OCI-LY7 (cell line): ENCODE results near the gene MAPRE2.

Experiments
- EZH2phosphoT487 ChIP-seq: fragments of 200-600 bp; sonication (generic); IDR thresholded peaks from 2 replicates; pipeline ENCODE4 v1.6.1; 2018; ENCODE audit warnings: low read depth, borderline replicate concordance, mild to moderate bottlenecking, mixed run types, antibody characterized with exemption, low read length, moderate library complexity, mixed read lengths
- TF ChIP-seq, protein P1 (sequence below): fragments of 200-600 bp; sonication (generic); conservative IDR thresholded peaks from 2 replicates; pipeline ENCODE4 v1.5.1; 2014; ENCODE audit warnings: mild to moderate bottlenecking, antibody characterized with exemption, low read length, moderate library complexity, mixed read lengths

DNA sequence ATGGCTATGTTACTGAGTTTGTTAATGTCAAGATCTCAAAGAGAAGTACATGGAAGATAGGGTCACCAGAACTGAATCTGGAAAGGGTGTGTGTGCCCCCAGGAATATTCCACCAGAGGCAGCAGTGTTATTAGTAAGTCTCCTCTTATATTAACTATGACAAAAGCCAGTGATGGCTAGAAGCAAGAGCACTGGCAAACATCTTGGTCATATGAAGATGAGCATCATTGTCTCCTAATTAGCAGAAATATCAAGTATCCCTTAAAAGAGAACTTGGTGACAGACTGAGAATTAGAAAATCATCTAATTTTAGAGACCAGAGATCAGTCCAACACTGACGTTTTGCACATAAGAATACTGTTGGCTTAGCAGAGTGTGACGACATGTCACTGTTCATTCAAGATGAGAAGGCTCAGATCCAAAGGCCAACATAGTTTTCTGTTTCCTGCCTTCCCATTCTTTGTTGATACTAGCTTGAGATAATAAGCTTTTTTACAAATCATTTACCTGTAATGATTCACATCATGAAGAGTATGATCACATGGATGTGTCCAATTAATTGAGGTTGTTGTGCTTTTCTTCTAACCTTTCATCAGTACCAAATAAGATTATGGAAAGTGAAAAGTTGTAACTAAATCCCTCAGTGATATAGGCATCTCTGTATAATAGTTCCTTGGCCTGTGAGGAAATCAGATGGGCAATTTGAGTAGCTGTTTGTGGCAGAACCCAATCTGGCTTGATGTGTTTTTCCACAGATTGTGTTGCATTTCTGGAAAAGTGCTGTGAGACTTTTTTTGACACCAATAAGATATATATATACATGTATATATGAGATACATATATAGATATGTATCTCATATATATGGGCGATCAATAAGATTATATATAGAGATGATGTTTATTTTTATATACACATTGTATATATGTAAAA, 44.5 kb downstream of the MAPRE2 start:
- TF ChIP-seq, protein P1, sequence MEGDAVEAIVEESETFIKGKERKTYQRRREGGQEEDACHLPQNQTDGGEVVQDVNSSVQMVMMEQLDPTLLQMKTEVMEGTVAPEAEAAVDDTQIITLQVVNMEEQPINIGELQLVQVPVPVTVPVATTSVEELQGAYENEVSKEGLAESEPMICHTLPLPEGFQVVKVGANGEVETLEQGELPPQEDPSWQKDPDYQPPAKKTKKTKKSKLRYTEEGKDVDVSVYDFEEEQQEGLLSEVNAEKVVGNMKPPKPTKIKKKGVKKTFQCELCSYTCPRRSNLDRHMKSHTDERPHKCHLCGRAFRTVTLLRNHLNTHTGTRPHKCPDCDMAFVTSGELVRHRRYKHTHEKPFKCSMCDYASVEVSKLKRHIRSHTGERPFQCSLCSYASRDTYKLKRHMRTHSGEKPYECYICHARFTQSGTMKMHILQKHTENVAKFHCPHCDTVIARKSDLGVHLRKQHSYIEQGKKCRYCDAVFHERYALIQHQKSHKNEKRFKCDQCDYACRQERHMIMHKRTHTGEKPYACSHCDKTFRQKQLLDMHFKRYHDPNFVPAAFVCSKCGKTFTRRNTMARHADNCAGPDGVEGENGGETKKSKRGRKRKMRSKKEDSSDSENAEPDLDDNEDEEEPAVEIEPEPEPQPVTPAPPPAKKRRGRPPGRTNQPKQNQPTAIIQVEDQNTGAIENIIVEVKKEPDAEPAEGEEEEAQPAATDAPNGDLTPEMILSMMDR = no peak
- TF ChIP-seq EZH2phosphoT487 = no peak
